Measurements from ENCODE around the gene USP7. TPM values are rescaled to one million over a fixed set of nuclear protein-coding genes. Genes with fewer than 3 reads are reported as not detected.

Gene USP7
- total RNA-seq, 2 experiments from 2014 or later: 46.4 to 127 TPM

GRCh38 chr16:8999800-9000199 is 36.1 kb upstream of the USP7 start:
- intact Hi-C loops (cut with micrococcal nuclease; ENCODE audit: unreplicated experiment): no loop called here
- no peak for DNase-seq (ENCODE audit: low spot score)
- TF ChIP-seq EZH2phosphoT487 (IDR thresholded peaks at IDR 0.05; ENCODE audit: borderline replicate concordance, low read depth, low read length) (no peak), CTCF (conservative IDR thresholded peaks at IDR 0.05; ENCODE audit: low read length) (no peak)
- H3K4me1 ChIP-seq (ENCODE audit: insufficient read depth, low read length, poor library complexity, severe bottlenecking): no peaks in the 10 kb centered on the region
- H3K36me3 ChIP-seq (ENCODE audit: insufficient read depth, low read length): no peaks in the 10 kb centered on the region
- ChIA-PET CTCF (ENCODE audit: unreplicated experiment) (no interaction called here), POLR2A (interaction anchor here (0.6 to 0.7 kb wide), 2 partner anchors 41 to 657 kb away, joined by 3 read pairs; no protein-coding TSS in a partner anchor)
- no peak overlapping the region for H3K4me2 ChIP-seq (ENCODE audit: low read length)
- no peak overlapping the region for H3K27ac ChIP-seq (ENCODE audit: low read depth, low read length, poor library complexity, severe bottlenecking)
- H3K9me2 ChIP-seq (ENCODE audit: insufficient read depth, low read length): no peaks in the 10 kb centered on the region
- H3K4me3 ChIP-seq (ENCODE audit: low read depth, low read length, poor library complexity, severe bottlenecking): no peak overlapping the region
- H3K9me3 ChIP-seq (ENCODE audit: low read length): no peaks in the 10 kb centered on the region
- no peaks in the 10 kb centered on the region for H3K79me2 ChIP-seq (ENCODE audit: insufficient read depth, low read depth, low read length)
- no peaks in the 10 kb centered on the region for H4K20me1 ChIP-seq (ENCODE audit: insufficient read depth, low read length)
- BruUV-seq (replicated peaks): no TSS peak
- H2AFZ ChIP-seq (ENCODE audit: low read length): no peak overlapping the region

GRCh38 chr16:8998108-8998507 is 34.4 kb upstream of the USP7 start:
- intact Hi-C loops (cut with micrococcal nuclease; ENCODE audit: unreplicated experiment): no loop called here
- no peaks in the 10 kb centered on the region for H3K9me3 ChIP-seq (ENCODE audit: low read length)
- no TSS peak for BruUV-seq (replicated peaks)
- POLR2A ChIA-PET: interaction anchor here (0.5 kb wide), 1 partner anchor 329 kb away, joined by 3 read pairs; no protein-coding TSS in a partner anchor
- DNase-seq (ENCODE audit: low spot score): no peak
- no peaks in the 10 kb centered on the region for H3K79me2 ChIP-seq (ENCODE audit: insufficient read depth, low read depth, low read length)
- H2AFZ ChIP-seq (ENCODE audit: low read length): no peak overlapping the region
- TF ChIP-seq EZH2phosphoT487 (IDR thresholded peaks at IDR 0.05; ENCODE audit: borderline replicate concordance, low read depth, low read length): no peak
- no peak for TF ChIP-seq CTCF (conservative IDR thresholded peaks at IDR 0.05; ENCODE audit: low read length)
- no peak overlapping the region for H3K4me3 ChIP-seq (ENCODE audit: low read depth, low read length, poor library complexity, severe bottlenecking)
- CTCF ChIA-PET (ENCODE audit: unreplicated experiment): no interaction called here
- no peaks in the 10 kb centered on the region for H3K9me2 ChIP-seq (ENCODE audit: insufficient read depth, low read length)
- no peak overlapping the region for H3K4me2 ChIP-seq (ENCODE audit: low read length)
- H3K36me3 ChIP-seq (ENCODE audit: insufficient read depth, low read length): no peaks in the 10 kb centered on the region
- H3K27ac ChIP-seq (ENCODE audit: low read depth, low read length, poor library complexity, severe bottlenecking): no peak overlapping the region
- no peaks in the 10 kb centered on the region for H3K4me1 ChIP-seq (ENCODE audit: insufficient read depth, low read length, poor library complexity, severe bottlenecking)
- H4K20me1 ChIP-seq (ENCODE audit: insufficient read depth, low read length): no peaks in the 10 kb centered on the region

GRCh38 chr16:8996891-8997290 is 33.2 kb upstream of the USP7 start:
- Histone ChIP-seq H3K4me1 (ENCODE audit: insufficient read depth, low read length, poor library complexity, severe bottlenecking) (no peaks in the 10 kb centered on the region), H3K27ac (ENCODE audit: low read depth, low read length, poor library complexity, severe bottlenecking) (no peak overlapping the region), H3K36me3 (ENCODE audit: insufficient read depth, low read length) (no peaks in the 10 kb centered on the region), H3K9me3 (ENCODE audit: low read length) (no peaks in the 10 kb centered on the region), H3K9me2 (ENCODE audit: insufficient read depth, low read length) (no peaks in the 10 kb centered on the region), H4K20me1 (ENCODE audit: insufficient read depth, low read length) (no peaks in the 10 kb centered on the region), H3K4me2 (ENCODE audit: low read length) (no peak overlapping the region), H2AFZ (ENCODE audit: low read length) (no peak overlapping the region), H3K79me2 (ENCODE audit: insufficient read depth, low read depth, low read length) (no peaks in the 10 kb centered on the region), H3K4me3 (ENCODE audit: low read depth, low read length, poor library complexity, severe bottlenecking) (no peak overlapping the region)
- TF ChIP-seq CTCF (conservative IDR thresholded peaks at IDR 0.05; ENCODE audit: low read length): no peak
- no peak for TF ChIP-seq EZH2phosphoT487 (IDR thresholded peaks at IDR 0.05; ENCODE audit: borderline replicate concordance, low read depth, low read length)
- intact Hi-C loops (cut with micrococcal nuclease; ENCODE audit: unreplicated experiment): no loop called here
- ChIA-PET POLR2A (no interaction called here), CTCF (ENCODE audit: unreplicated experiment) (interaction anchor here (0.7 kb wide), 1 partner anchor 12 kb away, joined by 4 read pairs; no protein-coding TSS in a partner anchor)
- DNase-seq (ENCODE audit: low spot score): no peak
- BruUV-seq (replicated peaks): no TSS peak

Data from OCI-LY7 (cell line).